Liver (tissue), 9 donors: ENCODE data around the gene RAPGEF4. TPM values are rescaled to one million over a fixed set of nuclear protein-coding genes. Genes with fewer than 3 reads are reported as not detected.

ENCODE experiments used
- DNase-seq: peaks from one replicate; pipeline ENCODE4 v3.0.0-alpha.2; 2017; ENCODE audit warnings: low spot score
- H3K27ac ChIP-seq, 2 donors: one replicate each; pipeline ENCODE4 v1.7.0; 2013; ENCODE audit warnings: inconsistent platforms in 2 of 2, low read length in 2 of 2, control low read depth in 1 of 2, low read depth in 1 of 2, mild to moderate bottlenecking in 1 of 2
- H3K27me3 ChIP-seq, 4 donors: one replicate each; pipeline versions ENCODE4 v1.6.1 to v1.7.0; 2013; ENCODE audit warnings: low read length in 3 of 4, inconsistent platforms in 1 of 4, mild to moderate bottlenecking in 1 of 4, moderate library complexity in 1 of 4; ENCODE audit not compliant: control insufficient read depth in 4 of 4, insufficient read depth in 4 of 4
- H3K36me3 ChIP-seq, 4 donors: one replicate each; pipeline versions ENCODE4 v1.6.1 to v1.7.0; 2013; ENCODE audit warnings: low read length in 3 of 4, mild to moderate bottlenecking in 3 of 4, low read depth in 1 of 4, moderate library complexity in 1 of 4; ENCODE audit not compliant: control insufficient read depth in 4 of 4, insufficient read depth in 3 of 4
- H3K4me1 ChIP-seq, 4 donors: one replicate each; pipeline versions ENCODE4 v1.6.1 to v1.7.0; 2013; ENCODE audit warnings: low read length in 3 of 4, mild to moderate bottlenecking in 3 of 4, moderate library complexity in 1 of 4; ENCODE audit not compliant: control insufficient read depth in 4 of 4, insufficient read depth in 4 of 4
- H3K4me3 ChIP-seq, 3 donors: one replicate each; pipeline versions ENCODE4 v1.6.1 to v1.7.0; 2013; ENCODE audit warnings: low read length in 3 of 3, control low read depth in 1 of 3, low read depth in 1 of 3, mild to moderate bottlenecking in 1 of 3
- H3K9ac ChIP-seq, 2 donors: one replicate each; pipeline ENCODE4 v1.7.0; 2013; ENCODE audit warnings: low read length in 2 of 2, mild to moderate bottlenecking in 2 of 2, moderate library complexity in 2 of 2, control low read depth in 1 of 2, low read depth in 1 of 2
- H3K9me3 ChIP-seq, 4 donors: one replicate each; pipeline versions ENCODE4 v1.6.1 to v1.7.0; 2013; ENCODE audit warnings: low read length in 3 of 4; ENCODE audit not compliant: control insufficient read depth in 4 of 4
- ATF3 ChIP-seq: IDR thresholded peaks from 2 replicates; pipeline ENCODE4 v1.6.1; 2016; ENCODE audit warnings: antibody characterized with exemption
- CTCF ChIP-seq: fragments of 150-350 bp; IDR thresholded peaks from 2 replicates; pipeline ENCODE4 v1.5.1; 2017; ENCODE audit warnings: improper control_type of control experiment, low read depth, low read length; ENCODE audit not compliant: missing input control
- EGR1 ChIP-seq, 2 donors: IDR thresholded peaks; 2 replicates each; pipeline ENCODE4 v1.6.1; 2016 to 2018; ENCODE audit warnings: antibody characterized with exemption in 2 of 2, low read depth in 2 of 2
- FOXA1 ChIP-seq: IDR thresholded peaks from 2 replicates; pipeline ENCODE4 v1.6.1; 2016; ENCODE audit warnings: antibody characterized with exemption
- FOXA2 ChIP-seq: IDR thresholded peaks from 2 replicates; pipeline ENCODE4 v1.6.1; 2016; ENCODE audit warnings: antibody characterized with exemption
- GABPA ChIP-seq, 2 donors: IDR thresholded peaks in 1 of 2; conservative IDR thresholded peaks in 1 of 2; 2 replicates each; pipeline ENCODE4 v1.6.1; 2016; ENCODE audit warnings: antibody characterized with exemption in 2 of 2, mild to moderate bottlenecking in 1 of 2, moderate library complexity in 1 of 2
- HNF4A ChIP-seq, 2 donors: conservative IDR thresholded peaks; 2 replicates each; pipeline ENCODE4 v1.6.1; 2016; ENCODE audit warnings: antibody characterized with exemption in 2 of 2, mild to moderate bottlenecking in 2 of 2
- HNF4G ChIP-seq: IDR thresholded peaks from 2 replicates; pipeline ENCODE4 v1.6.1; 2016; ENCODE audit warnings: antibody characterized with exemption
- JUND ChIP-seq, 2 donors: IDR thresholded peaks; 2 replicates each; pipeline ENCODE4 v1.6.1; 2016; ENCODE audit warnings: antibody characterized with exemption in 2 of 2
- MAX ChIP-seq: IDR thresholded peaks from 2 replicates; pipeline ENCODE4 v1.6.1; 2016; ENCODE audit warnings: antibody characterized with exemption
- NR2F2 ChIP-seq: IDR thresholded peaks from 2 replicates; pipeline ENCODE4 v1.6.1; 2016; ENCODE audit warnings: antibody characterized with exemption
- RAD21 ChIP-seq, 2 donors: IDR thresholded peaks; 2 replicates each; pipeline ENCODE4 v1.6.1; 2016; ENCODE audit warnings: antibody characterized with exemption in 2 of 2, mild to moderate bottlenecking in 2 of 2
- REST ChIP-seq: IDR thresholded peaks from 2 replicates; pipeline ENCODE4 v1.6.1; 2016; ENCODE audit warnings: antibody characterized with exemption, mild to moderate bottlenecking
- RXRA ChIP-seq, 2 donors: IDR thresholded peaks; 2 replicates each; pipeline ENCODE4 v1.6.1; 2017 to 2018; ENCODE audit warnings: antibody characterized with exemption in 2 of 2, mild to moderate bottlenecking in 1 of 2
- SP1 ChIP-seq: IDR thresholded peaks from 2 replicates; pipeline ENCODE4 v1.6.1; 2018; ENCODE audit warnings: antibody characterized with exemption, mild to moderate bottlenecking
- TAF1 ChIP-seq: conservative IDR thresholded peaks from 2 replicates; pipeline ENCODE4 v1.6.1; 2016; ENCODE audit warnings: antibody characterized with exemption, mild to moderate bottlenecking
- YY1 ChIP-seq: IDR thresholded peaks from 2 replicates; pipeline ENCODE4 v1.6.1; 2016; ENCODE audit warnings: antibody characterized with exemption, mild to moderate bottlenecking
- ZBTB33 ChIP-seq: IDR thresholded peaks from 2 replicates; pipeline ENCODE4 v1.6.1; 2016; ENCODE audit warnings: antibody characterized with exemption
- WGBS: extraction: QIAGEN DNeasy Blood & Tissue Kit; methylation state at CpG from one replicate; pipeline ENCODE4 v1.1.7; 2013; 5-methylcytosine and 5-hydroxymethylcytosine counted together
- polyA plus RNA-seq, 2 donors: library from polyadenylated mRNA; stranded (reverse) in 1 of 2; unstranded in 1 of 2; fragments of 200-250 nt in 1 of 2; fragments of >200 nt in 1 of 2; fragmentation: Nextera tagmentation in 1 of 2; extraction: Ambion mirVana in 1 of 2; gene quantifications; one replicate each; pipeline versions ENCODE4 v1.2.1 to v1.2.3, GENCODE V29; 2013 to 2015
- total RNA-seq, 2 donors: library from RNA; depleted of rRNA; stranded (reverse); fragments of >200 nt; gene quantifications; one replicate each; pipeline ENCODE4 v1.2.3, GENCODE V29; 2014
- donor health status: healthy.
- donor health status: healthy.
- donor health status: healthy.
- donor health status: healthy.
- donor health status: healthy.

RAPGEF4 gene
- total and polyA plus RNA-seq, 4 donors, result 1.5 to 18.2 (median 8.3) TPM

- no peak overlapping the region for H3K9ac ChIP-seq
- H3K27ac ChIP-seq, result no peak overlapping the region
- WGBS, result 66% methylated on average over 4 of the region's 4 CpGs
- no peaks in the 10 kb centered on the region for H3K36me3 ChIP-seq
- H3K4me1 ChIP-seq, result peaks cover 0 to 18% (median 3%) of the 10 kb centered on the region in 4 donors
- no peak for TF ChIP-seq ZBTB33
- TF ChIP-seq EGR1 (IDR thresholded peaks at IDR 0.05; ENCODE audit: low read depth in 2 of 2), result no peak
- no peak for TF ChIP-seq REST
- no peak for TF ChIP-seq SP1
- no peak for TF ChIP-seq FOXA2
- no peak for TF ChIP-seq HNF4G
- TF ChIP-seq CTCF, result no peak
- no peak for TF ChIP-seq RAD21 (IDR thresholded peaks at IDR 0.05)
- TF ChIP-seq GABPA (IDR thresholded peaks at IDR 0.05 in 1 of 2, conservative IDR thresholded peaks at IDR 0.05 in 1 of 2), result no peak
- TF ChIP-seq RXRA (IDR thresholded peaks at IDR 0.05), result no peak
- no peak for TF ChIP-seq YY1
- no peak for TF ChIP-seq MAX
- no peak for DNase-seq
- no peaks in the 10 kb centered on the region for H3K27me3 ChIP-seq
- no peaks in the 10 kb centered on the region for H3K9me3 ChIP-seq
- no peak overlapping the region for H3K4me3 ChIP-seq
Measured at GRCh38 chr2:172976116-172976515, 240.5 kb downstream of the RAPGEF4 start.

GRCh38 chr2:172976816-172977215, 241.2 kb downstream of the RAPGEF4 start:
- Histone ChIP-seq H3K36me3 (no peaks in the 10 kb centered on the region), H3K27ac (no peak overlapping the region), H3K4me3 (no peak overlapping the region), H3K27me3 (no peaks in the 10 kb centered on the region), H3K4me1 (peaks cover 0 to 11% (median 2%) of the 10 kb centered on the region in 4 donors), H3K9me3 (no peaks in the 10 kb centered on the region), H3K9ac (no peak overlapping the region)
- DNase-seq, result no peak
- WGBS, result 96% methylated on average over 5 of the region's 5 CpGs
- no peak for TF ChIP-seq RAD21 (IDR thresholded peaks at IDR 0.05)
- TF ChIP-seq ATF3, result no peak
- TF ChIP-seq HNF4G, result no peak
- no peak for TF ChIP-seq SP1
- no peak for TF ChIP-seq FOXA1
- no peak for TF ChIP-seq NR2F2
- TF ChIP-seq YY1, result no peak
- TF ChIP-seq FOXA2, result no peak
- no peak for TF ChIP-seq JUND (IDR thresholded peaks at IDR 0.05)
- no peak for TF ChIP-seq MAX
- no peak for TF ChIP-seq HNF4A (conservative IDR thresholded peaks at IDR 0.05)
- TF ChIP-seq REST, result no peak
- TF ChIP-seq TAF1, result no peak
- no peak for TF ChIP-seq CTCF
- no peak for TF ChIP-seq EGR1 (IDR thresholded peaks at IDR 0.05; ENCODE audit: low read depth in 2 of 2)
